GM18867 (cell line): ENCODE measurements around the gene CREB5.
"Not testable (repeated sequence)": the region's sequence is repeated elsewhere in the genome, so short reads cannot be mapped to it uniquely, and the experiment has no call there.

ENCODE experiments used
- ATAC-seq: cut with Tn5 transposase; IDR thresholded peaks from one replicate; pipeline ENCODE4 v1.9.1; 2021; ENCODE audit warnings: mild to moderate bottlenecking, moderate library complexity; ENCODE audit not compliant: unreplicated experiment

The CREB5 gene, protein sequence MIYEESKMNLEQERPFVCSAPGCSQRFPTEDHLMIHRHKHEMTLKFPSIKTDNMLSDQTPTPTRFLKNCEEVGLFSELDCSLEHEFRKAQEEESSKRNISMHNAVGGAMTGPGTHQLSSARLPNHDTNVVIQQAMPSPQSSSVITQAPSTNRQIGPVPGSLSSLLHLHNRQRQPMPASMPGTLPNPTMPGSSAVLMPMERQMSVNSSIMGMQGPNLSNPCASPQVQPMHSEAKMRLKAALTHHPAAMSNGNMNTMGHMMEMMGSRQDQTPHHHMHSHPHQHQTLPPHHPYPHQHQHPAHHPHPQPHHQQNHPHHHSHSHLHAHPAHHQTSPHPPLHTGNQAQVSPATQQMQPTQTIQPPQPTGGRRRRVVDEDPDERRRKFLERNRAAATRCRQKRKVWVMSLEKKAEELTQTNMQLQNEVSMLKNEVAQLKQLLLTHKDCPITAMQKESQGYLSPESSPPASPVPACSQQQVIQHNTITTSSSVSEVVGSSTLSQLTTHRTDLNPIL

DNA sequence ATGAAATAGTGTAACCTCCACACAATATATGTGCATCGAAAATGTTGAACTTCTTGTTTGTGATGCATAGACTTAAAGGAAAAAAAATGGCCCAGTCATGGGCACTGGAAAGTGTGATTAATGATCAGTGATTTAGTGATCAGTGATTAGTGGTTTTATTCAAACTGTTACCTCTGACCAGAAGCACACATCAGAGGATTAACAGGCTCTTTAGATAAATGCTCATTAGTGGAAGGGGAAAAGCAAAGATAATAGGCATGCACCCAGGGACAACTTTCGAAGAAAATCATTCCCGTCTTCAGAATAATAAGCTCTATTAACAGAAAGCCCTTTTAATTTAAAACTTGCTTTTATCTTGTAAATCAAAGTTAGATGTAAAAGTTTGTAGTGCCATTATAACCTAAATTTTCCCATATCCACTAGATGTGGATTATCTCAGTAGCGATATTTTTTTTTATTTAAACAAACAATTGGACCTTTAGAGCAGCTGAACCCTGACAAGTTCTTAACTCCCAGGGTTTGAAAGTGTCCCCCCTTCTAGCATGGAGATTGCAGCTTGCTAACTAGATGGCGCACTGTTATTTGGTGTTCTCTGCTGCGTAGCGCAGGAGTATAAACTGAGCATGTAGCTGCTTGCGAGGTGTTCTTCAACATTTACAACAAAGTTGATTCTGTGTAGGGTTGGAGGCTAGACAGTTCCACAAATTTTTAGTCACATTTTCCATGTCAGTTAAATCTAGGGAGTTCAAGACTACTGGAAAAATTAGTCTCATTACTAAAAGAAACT is at the start of gene CREB5:
Gene CREB5, plus strand, starts transcription at position 643 of the 787 bp plus-strand sequence. CDS start 397 bp downstream, outside the sequence.
- no peak for ATAC-seq

GRCh38 chr7:28362812-28363211 is 49.5 kb upstream of the CREB5 start:
- no peak for ATAC-seq

DNA sequence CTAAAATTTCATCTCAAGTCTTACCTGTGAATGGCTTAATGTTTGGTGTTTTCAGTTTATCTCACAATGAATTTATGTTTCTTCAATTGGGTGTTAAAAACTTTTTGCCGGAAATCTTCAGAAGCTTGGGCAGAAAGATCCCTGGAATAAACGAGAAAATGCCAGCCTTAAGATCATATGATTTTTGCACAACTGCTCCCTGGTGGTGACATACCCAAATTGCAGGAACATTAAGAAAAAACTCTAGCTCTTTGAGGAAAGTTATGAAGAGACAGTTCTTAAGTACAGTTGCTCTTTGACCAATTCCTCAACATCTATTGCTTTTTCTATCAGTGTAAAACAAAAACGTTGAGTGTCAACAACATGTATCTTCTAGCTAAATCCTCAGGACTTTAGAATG is 48.2 kb upstream of the CREB5 start:
- ATAC-seq: no peak

DNA sequence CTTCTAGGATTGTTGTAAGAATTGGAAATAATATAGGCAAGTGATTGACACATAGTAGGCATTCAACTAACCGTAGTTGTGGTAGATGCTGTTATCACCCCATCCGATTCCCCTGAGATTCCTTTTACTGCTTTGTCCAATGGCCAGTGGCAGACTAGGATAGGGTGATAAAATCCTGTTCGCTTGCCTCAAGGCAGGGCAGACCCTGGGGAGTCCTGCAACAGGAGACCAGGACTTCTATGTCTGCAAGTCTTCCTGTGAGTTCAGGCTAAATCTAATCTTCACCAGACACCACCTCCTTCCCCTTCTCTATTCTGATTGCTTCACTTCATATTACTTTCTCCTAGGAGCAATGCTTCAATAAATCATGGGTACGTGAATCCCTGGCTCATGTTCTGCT is 42.8 kb upstream of the CREB5 start:
- no peak for ATAC-seq

DNA sequence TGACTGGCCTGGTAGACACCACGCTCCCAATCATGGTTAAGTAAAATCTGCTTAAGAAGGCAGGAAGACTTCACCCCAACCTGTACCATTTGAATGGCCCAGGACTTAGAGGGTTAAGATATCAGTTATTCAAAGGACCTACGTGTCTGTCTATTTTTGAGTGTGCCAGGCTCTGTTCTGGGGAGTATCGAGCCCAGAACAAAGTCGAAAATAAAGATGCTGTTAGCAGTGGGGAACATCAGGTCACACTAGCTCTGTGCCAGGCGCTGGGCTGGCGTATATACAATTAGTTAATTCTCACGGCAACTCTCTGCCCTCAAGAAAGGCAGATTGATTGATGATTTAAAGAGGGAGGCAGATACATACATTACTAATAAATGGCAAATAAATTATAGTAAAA is 40.5 kb upstream of the CREB5 start:
- no peak for ATAC-seq

DNA sequence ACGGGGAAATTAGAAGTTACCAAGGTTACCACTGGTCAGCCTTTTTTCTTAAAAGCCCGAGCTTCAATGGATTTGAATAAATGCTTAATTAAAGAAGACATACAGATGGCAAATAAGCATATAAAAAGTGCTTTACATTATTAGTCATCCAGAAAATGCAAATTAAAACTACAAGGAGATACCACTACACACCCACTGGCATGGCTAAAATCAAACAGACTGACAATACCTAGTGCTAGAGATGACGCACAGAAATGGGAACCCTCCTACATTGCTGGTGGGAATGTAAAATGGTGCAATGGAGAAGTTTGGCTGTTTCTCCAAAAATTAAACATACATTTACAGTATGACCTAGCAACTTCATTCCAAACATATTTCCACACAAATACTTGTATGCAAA is 38.3 kb upstream of the CREB5 start:
- no peak for ATAC-seq

DNA sequence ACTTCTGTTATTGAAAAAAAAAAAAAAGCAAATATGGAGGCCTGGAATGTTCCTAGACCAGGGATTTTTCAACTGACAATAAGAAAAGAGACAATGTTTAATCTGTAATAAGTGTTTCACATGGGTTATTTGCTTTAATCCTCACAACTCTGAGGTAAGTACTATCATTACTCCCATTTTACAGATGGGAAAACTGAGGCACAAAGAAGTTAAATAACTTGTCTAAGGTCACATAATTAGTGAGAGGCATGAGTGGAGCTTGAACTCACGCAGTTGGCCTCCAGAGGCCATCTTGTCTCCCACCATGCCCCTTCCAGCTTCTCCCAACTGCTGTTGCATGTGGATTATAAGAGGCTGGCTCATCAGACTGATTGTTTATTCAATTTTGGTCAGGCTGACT is 36.6 kb upstream of the CREB5 start:
- no peak for ATAC-seq

- no peak for ATAC-seq
Observed at GRCh38 chr7:28376634-28377033, 35.7 kb upstream of the CREB5 start.

GRCh38 chr7:28378574-28379149 is 33.7 kb upstream of the CREB5 start:
- no peak for ATAC-seq

- ATAC-seq: no peak
Observed at GRCh38 chr7:28381466-28381865, 30.9 kb upstream of the CREB5 start.

DNA sequence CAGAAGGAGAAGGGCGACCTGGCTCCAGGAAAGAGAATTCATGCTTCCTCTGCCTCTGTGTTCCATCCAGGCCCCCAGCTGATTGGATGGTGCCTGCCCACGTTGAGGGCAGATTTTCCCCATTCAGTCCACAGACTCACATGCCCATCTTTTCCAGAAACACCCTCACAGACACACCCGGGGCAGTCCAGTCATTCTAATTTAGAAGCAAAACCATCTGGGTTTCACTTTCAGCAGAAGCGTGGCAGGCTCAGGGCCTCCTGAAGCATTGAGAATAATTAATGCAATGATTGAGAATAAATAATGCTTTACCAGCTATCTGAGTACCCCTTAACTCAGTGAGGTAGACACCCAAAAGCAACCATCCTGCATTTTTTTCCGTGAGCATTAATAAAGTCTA is 30.2 kb upstream of the CREB5 start:
- ATAC-seq: no peak

DNA sequence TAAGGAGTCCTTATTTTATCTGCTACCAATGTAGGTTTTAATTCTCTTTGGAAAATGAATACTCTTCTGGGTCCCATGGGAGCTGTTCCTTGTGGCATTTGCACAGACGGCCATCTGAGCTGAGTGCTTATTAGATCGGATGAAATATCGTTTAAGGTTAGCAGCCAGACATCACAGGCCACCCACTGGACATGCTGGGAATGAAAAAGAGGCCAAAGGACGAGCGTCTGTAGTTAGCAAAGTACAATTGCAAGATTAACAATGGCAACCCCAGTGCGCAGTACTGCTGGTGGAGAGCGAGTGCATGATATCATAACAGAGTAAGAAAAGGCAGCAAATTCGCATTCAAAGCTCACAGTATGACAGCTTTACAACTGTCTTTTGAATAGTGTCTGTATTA is 28.3 kb upstream of the CREB5 start:
- no peak for ATAC-seq

- no peak for ATAC-seq
Observed at GRCh38 chr7:28389504-28390395, 22.6 kb upstream of the CREB5 start.

GRCh38 chr7:28390426-28390825 is 21.9 kb upstream of the CREB5 start:
- ATAC-seq: no peak

DNA sequence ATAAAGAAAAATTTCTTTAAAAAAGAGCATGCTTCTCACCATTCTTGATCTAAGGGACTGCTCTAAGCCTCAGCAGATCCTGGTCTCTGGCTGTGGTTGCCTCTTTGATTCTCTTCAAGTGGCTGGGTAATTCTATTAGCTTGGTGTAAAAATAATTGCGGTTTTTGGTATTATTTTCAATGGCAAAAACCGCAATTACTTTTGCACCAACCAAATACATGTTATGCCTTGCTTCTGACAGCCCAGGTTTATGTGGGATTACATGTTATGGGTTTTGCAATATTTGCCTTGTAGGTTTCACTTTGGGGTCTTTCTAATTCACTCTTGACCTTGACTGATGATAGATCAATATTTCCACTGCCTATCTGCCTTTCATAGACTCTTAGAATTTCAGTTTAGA is 20.0 kb upstream of the CREB5 start:
- ATAC-seq: no peak

DNA sequence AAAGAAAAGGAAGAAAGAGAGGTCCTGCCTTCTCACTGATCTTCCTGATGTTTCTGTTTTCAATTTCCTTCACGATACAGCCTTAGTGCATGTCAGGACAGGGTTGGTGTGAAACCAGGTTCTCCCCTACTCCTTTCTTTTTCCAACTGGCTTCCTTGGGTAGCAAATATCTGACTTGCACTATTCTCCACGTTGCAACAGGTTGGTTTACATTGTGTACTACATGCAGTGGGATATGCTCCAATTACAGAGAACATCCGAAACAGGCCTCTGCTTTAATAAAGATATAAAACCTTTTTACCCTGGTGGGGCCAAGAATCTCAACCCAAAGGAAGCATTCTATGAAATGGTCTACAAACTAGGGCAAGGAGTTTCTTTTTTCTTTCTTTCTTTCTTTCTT is 16.9 kb upstream of the CREB5 start:
- no peak for ATAC-seq

- ATAC-seq: no peak
Observed at GRCh38 chr7:28395831-28396230, 16.5 kb upstream of the CREB5 start.

DNA sequence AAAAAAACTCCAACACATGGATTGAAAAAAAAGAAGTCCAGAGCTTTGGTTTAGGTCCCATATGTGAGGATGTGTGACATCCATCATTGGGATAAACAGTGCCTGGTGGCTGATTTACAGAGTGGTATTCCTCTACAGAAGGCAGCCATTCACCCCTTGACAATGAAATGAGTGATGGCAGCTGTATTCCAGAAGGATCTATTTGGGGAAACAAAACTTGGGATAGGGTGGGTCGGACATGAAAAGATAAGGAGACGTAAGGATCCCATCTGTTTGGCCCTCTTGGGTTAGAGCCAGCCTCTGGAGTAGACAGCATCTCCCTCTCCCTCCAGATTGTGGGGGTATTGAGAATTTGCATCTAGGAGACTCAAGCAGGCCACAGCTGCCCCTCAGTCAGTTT is 15.2 kb upstream of the CREB5 start:
- ATAC-seq: no peak

GRCh38 chr7:28400838-28401360 is 11.4 kb upstream of the CREB5 start:
- ATAC-seq: no peak

DNA sequence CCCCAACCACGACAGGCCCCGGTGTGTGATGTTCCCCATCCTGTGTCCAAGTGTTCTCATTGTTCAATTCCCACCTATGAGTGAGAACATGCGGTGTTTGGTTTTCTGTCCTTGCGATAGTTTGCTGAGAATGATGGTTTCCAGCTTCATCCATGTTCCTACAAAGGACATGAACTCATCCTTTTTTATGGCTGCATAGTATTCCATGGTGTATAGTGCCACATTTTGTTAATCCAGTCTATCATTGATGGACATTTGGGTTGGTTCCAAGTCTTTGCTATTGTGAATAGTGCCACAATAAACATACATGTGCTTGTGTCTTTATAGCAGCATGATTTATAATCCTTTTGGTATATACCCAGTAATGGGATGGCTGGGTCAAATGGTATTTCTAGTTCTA is 10.8 kb upstream of the CREB5 start:
- not testable (repeated sequence) for ATAC-seq
